Endothelial cell of umbilical vein (primary cell): ENCODE data around the gene ARHGEF11.

Experiments
- EZH2 ChIP-seq: IDR thresholded peaks from 2 replicates; pipeline ENCODE4 v1.6.1; 2012; ENCODE audit warnings: borderline replicate concordance, low read depth, mild to moderate bottlenecking, moderate library complexity, low read length, inconsistent platforms; ENCODE audit not compliant: severe bottlenecking
- POLR2A ChIP-seq: IDR thresholded peaks from 2 replicates; pipeline ENCODE4 v1.6.1; 2012; ENCODE audit warnings: low read depth, mild to moderate bottlenecking, control low read depth, low read length
- POLR2AphosphoS5 ChIP-seq: IDR thresholded peaks from 2 replicates; pipeline ENCODE4 v1.6.1; 2012; ENCODE audit warnings: low read depth, mild to moderate bottlenecking, control low read depth, low read length, moderate library complexity; ENCODE audit not compliant: insufficient read depth
- TF ChIP-seq, protein P1 (sequence below), 2 donors: IDR thresholded peaks; 1 replicate in 1 of 2; 2 replicates in 1 of 2; pipeline ENCODE4 v1.5.1; 2011; ENCODE audit warnings: low read length in 2 of 2, mild to moderate bottlenecking in 2 of 2, moderate library complexity in 2 of 2, control low read depth in 1 of 2, inconsistent platforms in 1 of 2, low read depth in 1 of 2; ENCODE audit not compliant: insufficient read depth in 1 of 2; ENCODE audit errors: extremely low read depth in 1 of 2

DNA sequence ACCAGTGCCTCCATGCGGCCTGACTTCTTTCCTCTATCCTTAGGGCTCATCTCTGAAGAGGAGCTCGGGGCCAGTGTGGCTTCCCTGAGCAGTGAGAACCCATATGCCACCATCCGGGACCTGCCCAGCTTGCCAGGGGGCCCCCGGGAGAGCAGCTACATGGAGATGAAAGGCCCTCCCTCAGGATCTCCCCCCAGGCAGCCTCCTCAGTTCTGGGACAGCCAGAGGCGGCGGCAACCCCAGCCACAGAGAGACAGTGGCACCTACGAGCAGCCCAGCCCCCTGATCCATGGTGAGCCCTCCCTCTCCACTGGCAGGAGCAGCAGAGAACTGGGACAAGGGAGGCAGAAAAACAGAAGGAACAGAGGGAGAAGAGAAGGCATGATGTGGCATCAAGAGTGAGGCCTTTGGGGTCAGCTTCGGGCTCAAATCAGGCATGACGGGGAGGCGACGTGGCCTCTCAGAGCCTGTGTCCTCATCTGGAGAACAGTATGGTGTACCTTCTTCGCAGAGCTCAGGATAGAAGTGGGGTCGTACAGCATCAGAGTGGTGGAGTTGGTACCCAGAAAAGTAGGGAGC is 131.6 kb downstream of the ARHGEF11 start:
- TF ChIP-seq, protein P1, sequence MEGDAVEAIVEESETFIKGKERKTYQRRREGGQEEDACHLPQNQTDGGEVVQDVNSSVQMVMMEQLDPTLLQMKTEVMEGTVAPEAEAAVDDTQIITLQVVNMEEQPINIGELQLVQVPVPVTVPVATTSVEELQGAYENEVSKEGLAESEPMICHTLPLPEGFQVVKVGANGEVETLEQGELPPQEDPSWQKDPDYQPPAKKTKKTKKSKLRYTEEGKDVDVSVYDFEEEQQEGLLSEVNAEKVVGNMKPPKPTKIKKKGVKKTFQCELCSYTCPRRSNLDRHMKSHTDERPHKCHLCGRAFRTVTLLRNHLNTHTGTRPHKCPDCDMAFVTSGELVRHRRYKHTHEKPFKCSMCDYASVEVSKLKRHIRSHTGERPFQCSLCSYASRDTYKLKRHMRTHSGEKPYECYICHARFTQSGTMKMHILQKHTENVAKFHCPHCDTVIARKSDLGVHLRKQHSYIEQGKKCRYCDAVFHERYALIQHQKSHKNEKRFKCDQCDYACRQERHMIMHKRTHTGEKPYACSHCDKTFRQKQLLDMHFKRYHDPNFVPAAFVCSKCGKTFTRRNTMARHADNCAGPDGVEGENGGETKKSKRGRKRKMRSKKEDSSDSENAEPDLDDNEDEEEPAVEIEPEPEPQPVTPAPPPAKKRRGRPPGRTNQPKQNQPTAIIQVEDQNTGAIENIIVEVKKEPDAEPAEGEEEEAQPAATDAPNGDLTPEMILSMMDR (IDR thresholded peaks at IDR 0.05; ENCODE audit: extremely low read depth in 1 of 2, insufficient read depth in 1 of 2, low read depth in 1 of 2, low read length in 2 of 2) = no peak
- TF ChIP-seq POLR2AphosphoS5 = no peak
- no peak for TF ChIP-seq POLR2A
- no peak for TF ChIP-seq EZH2
